Measurements from ENCODE around the gene SNX9.
"Not testable (repeated sequence)": the region's sequence is repeated elsewhere in the genome, so short reads cannot be mapped to it uniquely, and the experiment has no call there.

The SNX9 gene

DNA sequence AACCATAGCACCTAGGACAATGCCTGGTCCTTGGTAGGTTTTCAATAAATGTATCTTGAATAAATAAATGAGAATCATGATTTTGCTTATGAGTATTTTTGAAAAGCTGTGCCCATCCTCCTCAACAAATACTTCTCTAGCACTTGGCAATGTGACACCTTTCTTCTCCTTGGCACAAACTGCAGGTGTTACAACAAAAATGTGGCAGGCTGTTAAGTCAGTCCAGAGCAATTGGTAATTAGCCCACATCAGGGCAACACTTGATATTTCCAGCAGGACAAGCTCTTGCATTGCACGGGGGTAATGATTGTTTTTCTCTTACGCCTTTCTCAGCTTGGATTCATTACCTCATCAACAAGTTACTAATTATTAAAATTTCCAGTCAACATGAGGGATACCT is 31.6 kb upstream of the SNX9 start:
- H3K4me3 ChIP-seq (ENCODE audit: low read length) = no peak overlapping the region
- no peak for TF ChIP-seq ZNF274 (IDR thresholded peaks at IDR 0.05; ENCODE audit: low read depth, low read length)

DNA sequence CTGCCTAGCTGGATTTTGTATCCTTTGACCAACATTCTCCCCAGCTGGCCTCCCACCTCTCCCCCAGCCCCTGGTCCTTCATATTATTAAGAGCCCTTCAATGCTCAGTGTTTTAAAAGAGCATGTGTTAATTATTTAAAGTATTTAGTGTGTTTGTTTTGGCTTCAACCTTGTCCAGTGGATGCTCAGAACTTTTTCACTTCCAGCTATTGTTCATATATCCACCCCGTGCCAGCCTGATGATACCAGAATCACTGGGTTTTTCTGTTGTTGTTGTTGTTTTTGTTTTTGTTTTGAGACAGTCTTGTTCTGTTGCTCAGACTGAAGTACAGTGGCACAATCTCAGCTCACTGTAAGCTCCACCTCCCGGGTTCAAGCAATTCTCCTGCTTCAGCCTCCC is 30.4 kb upstream of the SNX9 start:
- no peak for TF ChIP-seq ZNF274 (IDR thresholded peaks at IDR 0.05; ENCODE audit: low read depth, low read length)
- H3K4me3 ChIP-seq (ENCODE audit: low read length) = no peak overlapping the region

DNA sequence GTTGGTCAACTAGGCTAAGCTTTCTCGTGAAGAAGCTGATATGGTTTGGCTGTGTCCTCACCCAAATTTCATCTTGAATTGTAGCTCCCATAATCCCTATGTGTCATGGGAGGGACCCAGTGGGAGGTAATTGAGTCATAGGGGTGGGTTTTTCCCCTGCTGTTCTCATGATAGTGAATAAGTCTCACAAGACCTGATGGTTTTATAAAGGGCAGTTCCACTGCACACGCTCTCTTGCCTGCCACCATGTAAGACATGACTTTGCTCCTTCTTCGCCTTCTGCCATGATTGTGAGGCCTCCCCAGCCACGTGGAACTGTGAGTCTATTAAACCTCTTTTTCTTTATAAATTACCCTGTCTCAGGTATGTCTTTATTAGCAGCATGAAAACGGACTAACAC is 29.0 kb upstream of the SNX9 start:
- not testable (repeated sequence) for H3K4me3 ChIP-seq (ENCODE audit: low read length)

DNA sequence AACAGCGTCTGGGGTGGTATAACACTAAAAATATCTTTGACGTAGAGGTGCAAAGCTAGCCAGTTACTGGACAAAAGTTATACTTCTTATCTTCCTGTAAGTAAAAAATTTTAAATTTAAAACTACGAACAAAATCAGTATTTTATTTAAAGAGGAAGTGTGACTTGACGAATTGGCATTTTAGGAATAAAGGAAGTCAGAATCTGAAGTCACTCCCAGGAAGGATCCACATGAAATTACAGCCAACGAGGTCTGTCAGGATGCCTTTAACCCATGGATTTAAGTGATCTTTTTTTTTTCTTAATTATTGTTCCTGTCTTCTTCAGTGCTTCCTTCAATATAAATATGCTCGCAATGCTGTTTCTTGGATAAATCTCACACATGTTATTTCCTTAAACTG is 27.2 kb upstream of the SNX9 start:
- H3K4me3 ChIP-seq (ENCODE audit: low read length) = no peak overlapping the region
- no peak for TF ChIP-seq ZNF274 (IDR thresholded peaks at IDR 0.05; ENCODE audit: low read depth, low read length)

DNA sequence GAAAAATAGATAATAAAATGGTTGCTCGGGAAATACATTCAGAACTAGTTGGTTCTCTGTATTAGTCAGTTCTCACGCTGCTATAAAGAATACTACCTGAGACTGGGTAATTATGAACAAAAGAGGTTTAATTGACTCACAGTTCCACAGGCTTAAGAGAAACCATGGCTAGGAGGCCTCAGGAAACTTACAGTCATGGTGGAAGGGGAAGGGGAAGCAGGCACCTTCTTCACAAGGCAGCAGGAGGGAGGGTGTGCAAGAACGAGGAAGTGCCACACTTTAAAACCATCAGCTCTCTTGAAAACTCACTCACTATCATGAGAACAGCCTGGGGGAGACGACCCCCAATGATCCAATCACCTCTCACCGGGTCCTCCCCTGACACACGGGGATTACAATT is 24.2 kb upstream of the SNX9 start:
- no peak for TF ChIP-seq ZNF274 (IDR thresholded peaks at IDR 0.05; ENCODE audit: low read depth, low read length)
- no peak overlapping the region for H3K4me3 ChIP-seq (ENCODE audit: low read length)

DNA sequence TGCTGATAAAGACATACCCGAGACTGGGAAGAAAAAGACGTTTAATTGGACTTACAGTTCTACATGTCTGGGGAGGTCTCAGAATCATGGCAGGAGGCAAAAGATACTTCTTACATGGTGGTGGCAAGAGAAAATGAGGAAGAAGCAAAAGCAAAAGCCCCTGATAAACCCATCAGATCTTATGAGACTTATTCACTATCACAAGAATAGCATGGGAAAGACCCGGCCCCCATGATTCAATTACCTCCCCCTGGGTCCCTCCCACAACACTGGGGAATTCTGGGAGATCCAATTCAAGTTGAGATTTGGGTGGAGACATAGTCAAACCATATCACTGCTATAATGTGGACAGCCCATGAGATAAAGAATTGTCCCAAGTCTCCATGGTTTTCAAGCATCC is 23.5 kb upstream of the SNX9 start:
- not testable (repeated sequence) for H3K4me3 ChIP-seq (ENCODE audit: low read length)

DNA sequence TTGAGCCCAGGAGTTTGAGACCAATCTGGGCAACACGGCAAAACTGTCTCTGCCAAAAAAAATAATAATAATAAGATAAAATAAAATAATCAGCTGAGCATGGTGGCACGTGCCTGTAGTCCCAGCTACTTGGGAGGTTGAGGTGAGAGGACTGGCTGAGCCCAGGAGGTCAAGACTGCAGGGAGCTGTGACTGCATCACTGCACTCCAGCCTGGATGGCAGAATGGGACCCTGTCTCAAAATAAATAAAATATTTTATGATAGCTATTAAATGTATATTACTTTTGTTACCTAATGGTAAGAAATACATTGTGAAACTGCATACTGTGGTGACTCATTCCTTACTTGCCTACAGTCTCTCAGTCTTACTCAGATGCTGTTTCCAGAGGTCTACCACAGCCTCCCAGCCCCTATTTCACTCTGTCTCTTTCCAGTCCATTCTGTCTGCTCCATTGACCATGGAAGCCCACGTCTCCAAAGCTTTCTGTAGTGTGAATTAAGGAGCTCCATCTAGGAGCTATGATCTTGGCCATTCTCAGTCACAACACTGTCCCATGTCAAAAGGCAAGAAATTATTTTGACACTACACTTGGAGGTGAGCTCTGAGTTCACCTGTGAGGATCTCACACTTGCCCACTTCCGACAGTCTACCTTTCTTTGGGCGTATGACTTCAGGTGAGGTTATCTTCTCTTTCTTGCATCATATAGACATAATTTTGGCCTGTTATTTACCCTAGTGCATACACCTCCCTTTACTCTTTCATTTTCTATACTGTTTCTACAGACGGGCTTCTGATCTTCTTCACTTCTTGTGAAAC is 22.4 kb upstream of the SNX9 start:
- peak overlapping the region; percentile 57; the same call in 1 of the 2 replicates for H3K4me3 ChIP-seq (ENCODE audit: low read length)
- TF ChIP-seq ZNF274 (IDR thresholded peaks at IDR 0.05; ENCODE audit: low read depth, low read length) = no peak

DNA sequence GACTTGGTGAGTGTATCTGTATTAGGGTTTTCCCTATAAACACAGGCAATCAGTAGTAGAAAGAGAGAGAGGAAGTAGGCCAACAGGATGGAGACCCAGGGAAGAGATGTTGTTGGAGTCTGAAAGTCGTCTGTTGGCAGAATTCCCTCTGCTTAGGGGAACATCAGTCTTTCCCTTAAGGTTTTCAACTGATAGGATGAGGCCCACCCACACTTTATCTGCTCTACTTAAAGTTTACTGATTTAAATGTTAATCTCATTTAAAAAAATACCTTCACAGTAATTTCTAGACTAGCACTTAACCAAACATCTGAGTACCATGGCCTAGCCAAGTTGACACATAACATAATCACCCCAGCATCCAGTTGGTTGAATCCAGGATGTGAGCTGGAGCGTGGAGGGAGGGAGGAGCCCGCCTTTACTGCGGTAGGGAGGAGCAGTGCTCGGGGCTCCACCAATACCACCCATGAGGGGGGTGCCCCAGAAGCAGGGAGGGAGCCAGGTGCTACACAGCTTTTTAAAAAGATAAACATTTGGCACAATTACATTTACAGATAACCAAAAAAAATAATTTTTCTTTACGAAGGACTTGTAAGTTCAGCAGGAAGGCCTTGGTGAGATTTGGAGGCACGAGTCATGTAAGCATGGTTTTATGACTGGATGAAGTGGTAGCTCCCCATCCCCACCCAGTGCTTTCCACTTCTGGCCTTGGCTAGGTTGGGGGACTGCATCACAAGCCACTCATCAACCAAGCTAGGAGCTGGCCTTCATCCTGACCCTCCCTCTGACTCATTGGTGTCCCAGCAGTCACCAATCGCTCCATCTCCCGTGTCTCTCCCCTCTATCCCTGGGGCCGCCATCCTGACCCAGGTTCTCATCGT is 18.4 kb upstream of the SNX9 start:
- no peak overlapping the region for H3K4me3 ChIP-seq (ENCODE audit: low read length)
- no peak for TF ChIP-seq ZNF274 (IDR thresholded peaks at IDR 0.05; ENCODE audit: low read depth, low read length)

DNA sequence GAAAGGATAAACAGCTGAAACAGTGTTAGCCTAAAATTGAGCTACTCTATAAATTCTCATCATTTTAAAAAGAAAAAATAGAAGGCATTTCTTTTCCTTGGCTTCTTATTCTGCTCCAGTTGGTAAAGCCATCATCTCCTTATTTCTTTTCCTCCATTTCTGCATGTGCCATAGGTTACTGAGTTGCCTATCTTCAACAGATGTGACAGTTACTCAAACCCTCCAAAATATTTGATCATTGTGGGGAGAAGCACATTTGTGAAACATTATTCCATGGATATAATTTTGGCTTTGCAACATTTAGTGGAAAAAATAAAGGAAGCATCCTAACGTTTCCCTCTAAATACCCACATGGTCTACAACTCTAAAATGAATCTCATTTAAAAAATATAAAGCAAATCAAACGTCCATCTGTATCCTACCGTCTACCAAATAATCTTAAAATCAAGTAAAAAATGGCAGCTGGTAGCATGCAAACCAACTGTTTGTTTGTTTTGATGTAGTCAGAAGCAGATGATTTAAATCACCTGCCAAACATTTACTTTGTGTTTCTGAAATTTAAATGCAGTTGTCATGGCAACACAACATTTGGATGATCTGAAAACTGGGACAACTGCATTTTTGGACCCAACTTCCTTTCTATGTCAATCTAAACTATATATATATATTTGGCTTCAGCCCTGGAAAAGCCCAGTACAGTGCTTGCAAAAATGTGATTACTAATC is 16.8 kb upstream of the SNX9 start:
- no peak overlapping the region for H3K4me3 ChIP-seq (ENCODE audit: low read length)
- TF ChIP-seq ZNF274 (IDR thresholded peaks at IDR 0.05; ENCODE audit: low read depth, low read length) = no peak

DNA sequence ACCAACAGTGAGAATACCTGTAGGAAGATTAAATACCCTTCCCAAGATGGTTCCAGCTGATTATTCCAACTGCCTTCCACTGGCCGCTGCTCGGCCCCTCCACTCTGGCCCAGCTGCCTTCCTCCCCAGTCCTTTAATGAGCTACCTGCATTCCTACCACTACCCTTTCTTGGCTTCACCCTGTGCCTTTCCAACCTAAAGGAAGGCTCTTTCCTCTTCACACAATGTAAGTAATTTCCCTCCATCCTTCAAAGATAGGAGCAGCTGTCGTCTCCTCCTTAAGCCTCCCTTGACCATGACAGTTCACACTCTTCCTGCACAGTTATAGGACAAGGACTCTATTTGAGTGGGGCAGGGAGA is 16.2 kb upstream of the SNX9 start:
- no peak overlapping the region for H3K4me3 ChIP-seq (ENCODE audit: low read length)
- TF ChIP-seq ZNF274 (IDR thresholded peaks at IDR 0.05; ENCODE audit: low read depth, low read length) = no peak

DNA sequence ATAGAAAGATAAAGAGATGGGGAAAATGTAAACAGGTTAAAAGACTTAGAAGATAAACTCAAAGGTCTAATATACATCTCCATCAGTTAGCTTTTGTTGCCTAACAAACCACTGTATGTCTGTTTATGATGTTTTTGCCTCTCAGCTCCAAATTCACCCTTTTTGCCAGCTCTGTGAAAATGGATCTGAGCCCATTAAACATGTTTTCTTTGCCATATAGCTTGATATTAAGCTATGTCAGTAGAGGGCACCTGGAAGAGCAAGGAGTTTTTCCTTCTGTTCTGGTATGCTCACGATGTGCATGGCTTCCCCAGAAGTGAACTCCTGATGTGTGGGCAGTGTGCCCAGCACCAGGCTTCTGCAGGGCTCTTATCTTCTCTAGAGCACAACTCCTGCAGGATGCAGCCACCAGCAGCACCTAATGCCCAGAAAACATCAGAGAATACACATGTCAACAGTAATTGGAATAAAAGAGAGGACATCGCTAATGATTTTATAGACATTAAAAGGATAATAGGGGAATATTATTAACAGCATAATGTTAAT is 14.6 kb upstream of the SNX9 start:
- no peak for TF ChIP-seq ZNF274 (IDR thresholded peaks at IDR 0.05; ENCODE audit: low read depth, low read length)
- no peak overlapping the region for H3K4me3 ChIP-seq (ENCODE audit: low read length)

DNA sequence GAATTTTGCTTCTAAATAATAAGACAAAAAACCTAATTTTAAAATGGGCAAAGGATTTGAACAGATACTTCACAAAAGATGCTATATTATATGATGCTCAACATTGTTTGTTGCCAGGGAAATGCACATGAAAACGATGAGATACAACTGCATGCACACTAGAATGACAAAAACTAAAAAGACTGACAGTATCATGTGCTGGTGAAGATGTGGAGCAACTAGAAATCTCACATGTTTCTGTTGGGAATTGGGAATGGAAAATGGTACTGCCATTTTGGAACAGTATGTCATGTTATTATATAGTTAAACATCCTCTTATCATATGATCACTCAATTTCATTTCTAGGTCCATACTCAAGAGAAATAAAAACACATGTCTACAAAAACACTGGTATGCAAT is 13.4 kb upstream of the SNX9 start:
- no peak overlapping the region for H3K4me3 ChIP-seq (ENCODE audit: low read length)
- no peak for TF ChIP-seq ZNF274 (IDR thresholded peaks at IDR 0.05; ENCODE audit: low read depth, low read length)

DNA sequence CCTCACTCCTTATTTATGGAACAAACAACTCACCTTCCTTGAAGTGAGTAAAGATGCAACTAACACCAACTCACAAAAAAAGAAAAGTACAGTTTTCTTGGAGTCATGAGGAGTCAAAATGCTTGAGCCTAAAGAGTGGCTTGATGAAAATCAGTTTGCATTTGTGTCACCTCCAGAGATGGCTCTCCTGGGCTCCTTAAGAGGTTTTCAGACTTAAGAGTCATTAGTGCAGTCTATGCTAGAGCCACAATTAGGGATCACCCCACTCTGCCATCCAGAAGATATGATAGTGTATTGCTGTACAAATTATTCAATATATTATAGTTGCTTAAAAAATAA is 11.9 kb upstream of the SNX9 start:
- no peak overlapping the region for H3K4me3 ChIP-seq (ENCODE audit: low read length)

DNA sequence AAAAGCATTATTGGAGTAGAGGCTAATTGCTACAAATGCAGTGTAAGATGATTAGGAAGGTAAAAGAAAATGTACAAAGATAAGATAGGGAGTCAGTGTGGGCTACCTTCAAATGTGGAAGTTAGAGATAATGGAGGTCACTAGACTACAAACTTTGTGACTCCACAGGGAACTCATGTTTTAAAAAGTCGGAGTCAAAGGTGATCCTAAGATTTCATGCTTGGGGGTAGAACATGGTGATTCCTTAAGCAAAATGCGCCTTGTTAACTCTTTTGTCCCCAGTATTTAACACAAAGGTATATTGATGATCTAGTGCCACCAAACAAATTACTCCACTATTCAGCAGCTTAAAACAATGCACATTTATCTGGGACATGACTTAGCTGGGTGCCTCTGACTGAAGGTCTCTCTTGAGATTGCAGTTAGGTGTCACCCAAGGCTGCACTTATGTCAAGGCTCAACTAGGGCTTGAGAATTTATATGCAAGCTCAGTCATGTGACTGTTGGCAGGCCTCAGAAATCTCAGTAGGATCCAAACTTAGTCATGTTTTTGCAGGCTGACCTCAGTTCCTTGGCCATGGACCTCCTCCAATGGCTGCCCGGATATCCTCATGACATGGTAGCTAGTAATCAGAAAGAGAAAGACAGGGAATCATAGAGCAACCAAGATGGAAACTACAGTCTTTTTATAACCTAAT is 11.4 kb upstream of the SNX9 start:
- no peak overlapping the region for H3K4me3 ChIP-seq (ENCODE audit: low read length)
- no peak for TF ChIP-seq ZNF274 (IDR thresholded peaks at IDR 0.05; ENCODE audit: low read depth, low read length)

More for the DNA sequence above, 11.9 kb upstream of the SNX9 start:
- TF ChIP-seq ZNF274 (IDR thresholded peaks at IDR 0.05; ENCODE audit: low read depth, low read length) = no peak
